Activated T-cell treated with anti-CD3 and anti-CD28 coated beads, Interleukin-2, amount 50 U/mL, for 72 hours (primary cell): ENCODE data around the gene MEF2B. TPM values are rescaled to one million over a fixed set of nuclear protein-coding genes. Genes with fewer than 3 reads are reported as not detected.
A peak's percentile ranks its signal among the peaks of the same experiment; 100 is the strongest.
"Not testable (repeated sequence)": the region's sequence is repeated elsewhere in the genome, so short reads cannot be mapped to it uniquely, and the experiment has no call there.

Experiments used
- ATAC-seq, 2 donors: fragments of 150-1000 bp; cut with Tn5 transposase; replicated peaks in 1 of 2; 2 replicates each; pipeline ENCODE4 v1.10.0; 2021; ENCODE audit warnings: moderate library complexity in 2 of 2, mild to moderate bottlenecking in 1 of 2
- DNase-seq, 2 donors: peaks; one replicate each; pipeline ENCODE4 v3.0.0; 2021 to 2022; ENCODE audit warnings: mixed read lengths in 1 of 2
- H3K27ac Mint-ChIP-seq: one replicate; pipeline ENCODE4 v1.8.0; 2022; ENCODE audit warnings: mild to moderate bottlenecking, moderate library complexity, mixed read lengths
- H3K27me3 Mint-ChIP-seq: one replicate; pipeline ENCODE4 v1.8.0; 2022; ENCODE audit warnings: low read depth, mixed read lengths
- H3K36me3 Mint-ChIP-seq, 2 donors: one replicate each; pipeline ENCODE4 v1.8.0; 2022; ENCODE audit warnings: mixed read lengths in 2 of 2, mild to moderate bottlenecking in 1 of 2; ENCODE audit not compliant: insufficient read depth in 2 of 2
- H3K4me1 Mint-ChIP-seq: one replicate; pipeline ENCODE4 v1.8.0; 2022; ENCODE audit warnings: low read depth, mixed read lengths
- H3K4me3 Mint-ChIP-seq, 2 donors: one replicate each; pipeline ENCODE4 v1.8.0; 2022; ENCODE audit warnings: mild to moderate bottlenecking in 2 of 2, mixed read lengths in 2 of 2, moderate library complexity in 2 of 2
- H3K9me3 Mint-ChIP-seq, 2 donors: one replicate each; pipeline ENCODE4 v1.8.0; 2022; ENCODE audit warnings: mixed read lengths in 2 of 2
- total RNA-seq, 2 donors: library from RNA; stranded (reverse); gene quantifications; one replicate each; pipeline ENCODE4 v1.2.3, GENCODE V29; 2022

MEF2B gene
- total RNA-seq, 2 donors from 2014 or later, result 2.1 to 6.4 TPM

GRCh38 chr19:19145281-19145680, 24.8 kb downstream of the MEF2B start:
- DNase-seq, result no peak
- Mint-ChIP-seq H3K4me3 (no peak overlapping the region), H3K4me1 (no peaks in the 10 kb centered on the region), H3K9me3 (no peaks in the 10 kb centered on the region), H3K27me3 (no peaks in the 10 kb centered on the region), H3K27ac (no peak overlapping the region), H3K36me3 (no peaks in the 10 kb centered on the region)
- ATAC-seq, result peak in 1 of 2 donors; percentile 5

GRCh38 chr19:19142347-19142746, 27.7 kb downstream of the MEF2B start:
- no peaks in the 10 kb centered on the region for H3K27me3 Mint-ChIP-seq
- ATAC-seq (no peak), DNase-seq (no peak)
- peaks cover 0 to 3% of the 10 kb centered on the region in 2 donors for H3K36me3 Mint-ChIP-seq
- H3K4me3 Mint-ChIP-seq, result no peak overlapping the region
- H3K9me3 Mint-ChIP-seq, result no peaks in the 10 kb centered on the region
- H3K4me1 Mint-ChIP-seq, result peaks cover 13% of the 10 kb centered on the region
- no peak overlapping the region for H3K27ac Mint-ChIP-seq

GRCh38 chr19:19140476-19140875, 29.6 kb downstream of the MEF2B start:
- no peak overlapping the region for H3K27ac Mint-ChIP-seq
- peaks cover 19% of the 10 kb centered on the region for H3K4me1 Mint-ChIP-seq
- no peak overlapping the region for H3K4me3 Mint-ChIP-seq
- no peaks in the 10 kb centered on the region for H3K27me3 Mint-ChIP-seq
- no peak for ATAC-seq
- peaks cover 0 to 3% of the 10 kb centered on the region in 2 donors for H3K36me3 Mint-ChIP-seq
- DNase-seq, result no peak
- H3K9me3 Mint-ChIP-seq, result no peaks in the 10 kb centered on the region

- H3K27me3 Mint-ChIP-seq, result no peaks in the 10 kb centered on the region
- H3K4me1 Mint-ChIP-seq, result peaks cover 24% of the 10 kb centered on the region
- no peaks in the 10 kb centered on the region for H3K9me3 Mint-ChIP-seq
- ATAC-seq, result no peak
- H3K36me3 Mint-ChIP-seq, result peaks cover 2 to 5% of the 10 kb centered on the region in 2 donors
- H3K4me3 Mint-ChIP-seq, result no peak overlapping the region
- H3K27ac Mint-ChIP-seq, result no peak overlapping the region
- DNase-seq, result no peak
These were observed 30.2 kb downstream of the MEF2B start for GRCh38 chr19:19139876-19140229.

- peak; percentile 100 for ATAC-seq
- H3K9me3 Mint-ChIP-seq, result no peaks in the 10 kb centered on the region
- no peaks in the 10 kb centered on the region for H3K27me3 Mint-ChIP-seq
- peaks cover 2 to 9% of the 10 kb centered on the region in 2 donors for H3K36me3 Mint-ChIP-seq
- DNase-seq, result peak; percentile 96 to 98
- H3K4me3 Mint-ChIP-seq, result peak within 1 kb of the TSS; percentile 83 to 87
- H3K27ac Mint-ChIP-seq, result peak within 1 kb of the TSS; percentile 63
- H3K4me1 Mint-ChIP-seq, result peaks cover 24% of the 10 kb centered on the region
These were observed 31.7 kb downstream of the MEF2B start, which contains the start of gene TMEM161A for GRCh38 chr19:19138109-19138981. TMEM161A (minus strand) TSS chr19:19138478; CDS start chr19:19138428, 50 bp downstream.

- Mint-ChIP-seq H3K27ac (peak overlapping the region; percentile 63), H3K36me3 (peaks cover 4 to 9% of the 10 kb centered on the region in 2 donors), H3K27me3 (no peaks in the 10 kb centered on the region), H3K9me3 (no peaks in the 10 kb centered on the region), H3K4me1 (peaks cover 24% of the 10 kb centered on the region), H3K4me3 (peak overlapping the region; percentile 83 to 87)
- no peak for ATAC-seq
- no peak for DNase-seq
These were observed 32.4 kb downstream of the MEF2B start for GRCh38 chr19:19137556-19138108.

GRCh38 chr19:19135713-19136112, 34.4 kb downstream of the MEF2B start:
- not testable (repeated sequence) for ATAC-seq, DNase-seq, H3K4me3 Mint-ChIP-seq, H3K27ac Mint-ChIP-seq, H3K27me3 Mint-ChIP-seq, H3K9me3 Mint-ChIP-seq
- peaks cover 7 to 19% of the 10 kb centered on the region in 2 donors for H3K36me3 Mint-ChIP-seq
- H3K4me1 Mint-ChIP-seq, result peaks cover 24% of the 10 kb centered on the region

- peak; percentile 29 to 47 for DNase-seq
- peaks cover 7 to 22% of the 10 kb centered on the region in 2 donors for H3K36me3 Mint-ChIP-seq
- no peak overlapping the region for H3K4me3 Mint-ChIP-seq
- peaks cover 0 to 3% of the 10 kb centered on the region in 2 donors for H3K9me3 Mint-ChIP-seq
- peaks cover 24% of the 10 kb centered on the region for H3K4me1 Mint-ChIP-seq
- ATAC-seq, result no peak
- no peaks in the 10 kb centered on the region for H3K27me3 Mint-ChIP-seq
- H3K27ac Mint-ChIP-seq, result no peak overlapping the region
These were observed 35.3 kb downstream of the MEF2B start for GRCh38 chr19:19134687-19135158.

- Mint-ChIP-seq H3K4me3 (no peak overlapping the region), H3K36me3 (peaks cover 7 to 22% of the 10 kb centered on the region in 2 donors), H3K27ac (no peak overlapping the region), H3K27me3 (no peaks in the 10 kb centered on the region), H3K9me3 (peaks cover 0 to 3% of the 10 kb centered on the region in 2 donors), H3K4me1 (peaks cover 24% of the 10 kb centered on the region)
- DNase-seq, result no peak
- ATAC-seq, result no peak
These were observed 36.1 kb downstream of the MEF2B start for GRCh38 chr19:19133985-19134384.

GRCh38 chr19:19132912-19133311, 37.2 kb downstream of the MEF2B start:
- H3K4me3 Mint-ChIP-seq, result no peak overlapping the region
- no peak overlapping the region for H3K27ac Mint-ChIP-seq
- ATAC-seq, result no peak
- H3K36me3 Mint-ChIP-seq, result peaks cover 7 to 24% of the 10 kb centered on the region in 2 donors
- peaks cover 0 to 3% of the 10 kb centered on the region in 2 donors for H3K9me3 Mint-ChIP-seq
- H3K4me1 Mint-ChIP-seq, result peaks cover 17% of the 10 kb centered on the region
- H3K27me3 Mint-ChIP-seq, result no peaks in the 10 kb centered on the region
- no peak for DNase-seq

- no peak overlapping the region for H3K27ac Mint-ChIP-seq
- ATAC-seq, result no peak
- peaks cover 7 to 25% of the 10 kb centered on the region in 2 donors for H3K36me3 Mint-ChIP-seq
- H3K4me1 Mint-ChIP-seq, result peaks cover 8% of the 10 kb centered on the region
- H3K9me3 Mint-ChIP-seq, result peaks cover 0 to 3% of the 10 kb centered on the region in 2 donors
- no peaks in the 10 kb centered on the region for H3K27me3 Mint-ChIP-seq
- no peak overlapping the region for H3K4me3 Mint-ChIP-seq
- DNase-seq, result no peak
These were observed 38.1 kb downstream of the MEF2B start for GRCh38 chr19:19131989-19132388.

GRCh38 chr19:19126102-19126501, 44.0 kb downstream of the MEF2B start:
- H3K4me1 Mint-ChIP-seq, result no peaks in the 10 kb centered on the region
- H3K27ac Mint-ChIP-seq, result no peak overlapping the region
- H3K9me3 Mint-ChIP-seq, result peaks cover 5 to 6% of the 10 kb centered on the region in 2 donors
- ATAC-seq (no peak), DNase-seq (no peak)
- no peak overlapping the region for H3K4me3 Mint-ChIP-seq
- H3K27me3 Mint-ChIP-seq, result no peaks in the 10 kb centered on the region
- peaks cover 8 to 27% of the 10 kb centered on the region in 2 donors for H3K36me3 Mint-ChIP-seq

GRCh38 chr19:19123386-19123785, 46.7 kb downstream of the MEF2B start:
- Mint-ChIP-seq H3K27me3 (no peaks in the 10 kb centered on the region), H3K9me3 (peaks cover 5 to 6% of the 10 kb centered on the region in 2 donors), H3K36me3 (peaks cover 8 to 24% of the 10 kb centered on the region in 2 donors), H3K27ac (no peak overlapping the region), H3K4me1 (no peaks in the 10 kb centered on the region), H3K4me3 (no peak overlapping the region)
- ATAC-seq, result no peak
- no peak for DNase-seq
